Ovary (tissue), 3 donors: Measurements from ENCODE around the gene FOXO1.

ENCODE experiments used
- EP300 ChIP-seq: sonication (generic); formaldehyde crosslinking; IDR thresholded peaks from one replicate; pipeline ENCODE4 v1.6.1; 2017; ENCODE audit warnings: antibody characterized with exemption
- POLR2A ChIP-seq: fragments of 450-650 bp; IDR thresholded peaks from one replicate; pipeline ENCODE4 v1.6.1; 2017; ENCODE audit warnings: antibody characterized with exemption, mild to moderate bottlenecking, moderate library complexity
- TF ChIP-seq, protein P1 (sequence below), 3 donors: fragments of 450-650 bp in 2 of 3; fragments of 200-600 bp in 1 of 3; IDR thresholded peaks; one replicate each; pipeline versions ENCODE4 v1.5.1 to v1.8.0; 2016 to 2022; ENCODE audit warnings: antibody characterized with exemption in 3 of 3, mild to moderate bottlenecking in 1 of 3
- donor health status: DM: no; HTN: no; CAD: no.

DNA sequence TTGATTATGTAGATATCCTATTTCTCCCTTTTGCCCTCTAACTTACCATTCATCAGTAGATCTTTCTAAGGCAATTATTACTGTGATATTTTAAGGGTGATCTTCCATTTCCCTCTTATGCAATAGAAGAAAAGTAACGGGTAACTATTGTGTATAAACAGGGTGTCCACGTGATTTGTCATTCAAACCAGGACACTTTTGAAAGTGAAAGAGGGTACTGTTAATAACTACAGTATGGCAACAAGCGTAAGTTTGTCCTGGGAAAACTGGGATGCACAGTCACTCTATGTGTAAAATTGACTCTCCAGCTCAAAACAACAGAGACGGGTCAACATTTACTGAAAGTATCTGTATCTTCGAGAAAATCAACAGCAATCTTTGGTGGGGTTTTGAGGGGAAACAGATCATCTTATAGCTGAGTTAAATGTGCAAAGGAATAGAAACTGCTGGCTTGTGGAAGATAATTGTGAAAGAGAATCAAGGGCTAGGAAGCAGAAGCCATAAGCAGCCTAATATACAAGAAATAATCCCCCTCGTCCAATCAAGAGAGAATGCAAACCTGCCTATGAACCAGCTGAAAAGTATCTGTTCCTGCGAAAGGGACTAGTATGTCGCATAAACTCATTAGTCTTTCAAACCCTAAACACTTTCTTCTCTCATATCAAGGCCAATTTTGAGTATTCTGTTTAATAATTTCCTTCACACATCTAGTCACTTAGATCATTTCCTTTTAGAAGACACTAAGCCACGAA is 126.7 kb downstream of the FOXO1 start:
- TF ChIP-seq, protein P1, sequence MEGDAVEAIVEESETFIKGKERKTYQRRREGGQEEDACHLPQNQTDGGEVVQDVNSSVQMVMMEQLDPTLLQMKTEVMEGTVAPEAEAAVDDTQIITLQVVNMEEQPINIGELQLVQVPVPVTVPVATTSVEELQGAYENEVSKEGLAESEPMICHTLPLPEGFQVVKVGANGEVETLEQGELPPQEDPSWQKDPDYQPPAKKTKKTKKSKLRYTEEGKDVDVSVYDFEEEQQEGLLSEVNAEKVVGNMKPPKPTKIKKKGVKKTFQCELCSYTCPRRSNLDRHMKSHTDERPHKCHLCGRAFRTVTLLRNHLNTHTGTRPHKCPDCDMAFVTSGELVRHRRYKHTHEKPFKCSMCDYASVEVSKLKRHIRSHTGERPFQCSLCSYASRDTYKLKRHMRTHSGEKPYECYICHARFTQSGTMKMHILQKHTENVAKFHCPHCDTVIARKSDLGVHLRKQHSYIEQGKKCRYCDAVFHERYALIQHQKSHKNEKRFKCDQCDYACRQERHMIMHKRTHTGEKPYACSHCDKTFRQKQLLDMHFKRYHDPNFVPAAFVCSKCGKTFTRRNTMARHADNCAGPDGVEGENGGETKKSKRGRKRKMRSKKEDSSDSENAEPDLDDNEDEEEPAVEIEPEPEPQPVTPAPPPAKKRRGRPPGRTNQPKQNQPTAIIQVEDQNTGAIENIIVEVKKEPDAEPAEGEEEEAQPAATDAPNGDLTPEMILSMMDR (IDR thresholded peaks at IDR 0.05): no peak
- TF ChIP-seq EP300 (no peak), POLR2A (no peak)
